ENCODE measurements around the gene DUOXA2.
"Not testable (repeated sequence)": the region's sequence is repeated elsewhere in the genome, so short reads cannot be mapped to it uniquely, and the experiment has no call there.

The DUOXA2 gene
- total RNA-seq: 0 reads per million in 2 experiments

DNA sequence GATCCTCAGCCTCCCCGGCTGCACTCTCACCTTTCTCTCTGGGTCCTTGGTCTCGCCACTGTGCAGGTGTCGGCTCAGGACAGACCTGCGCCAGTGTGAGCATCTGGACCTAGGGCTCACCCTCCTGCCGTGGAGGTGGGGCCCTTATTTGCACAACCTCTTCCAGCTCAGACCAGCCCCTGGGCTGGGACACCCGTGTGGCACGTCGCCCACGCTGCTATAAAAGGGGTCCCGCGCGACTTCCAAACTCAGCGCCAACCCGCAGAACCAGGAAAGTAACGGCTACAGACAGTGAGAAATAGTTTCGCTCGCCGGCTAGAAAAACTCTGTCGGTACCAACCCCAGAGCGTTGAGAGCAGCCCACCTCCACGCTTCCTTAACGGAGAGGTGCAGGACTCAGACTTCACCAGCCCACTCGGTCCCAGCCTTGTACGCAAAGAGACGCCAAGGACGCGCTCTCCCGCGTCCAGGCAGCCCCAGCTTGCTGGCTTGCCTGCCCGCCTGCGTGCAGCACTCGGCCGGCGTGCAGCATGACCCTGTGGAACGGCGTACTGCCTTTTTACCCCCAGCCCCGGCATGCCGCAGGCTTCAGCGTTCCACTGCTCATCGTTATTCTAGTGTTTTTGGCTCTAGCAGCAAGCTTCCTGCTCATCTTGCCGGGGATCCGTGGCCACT, at the start of gene DUOXA2, which contains the start of gene DUOX2:
Gene DUOXA2, plus strand, starts transcription at position 251 of the 675 bp plus-strand sequence. Its CDS starts 280 bp downstream, at position 531.
Gene DUOX2, minus strand, starts transcription at position 97 of the 675 bp plus-strand sequence. CDS start 761 bp downstream, outside the sequence.
- no peak for DNase-seq (ENCODE audit: low read depth)

DNA sequence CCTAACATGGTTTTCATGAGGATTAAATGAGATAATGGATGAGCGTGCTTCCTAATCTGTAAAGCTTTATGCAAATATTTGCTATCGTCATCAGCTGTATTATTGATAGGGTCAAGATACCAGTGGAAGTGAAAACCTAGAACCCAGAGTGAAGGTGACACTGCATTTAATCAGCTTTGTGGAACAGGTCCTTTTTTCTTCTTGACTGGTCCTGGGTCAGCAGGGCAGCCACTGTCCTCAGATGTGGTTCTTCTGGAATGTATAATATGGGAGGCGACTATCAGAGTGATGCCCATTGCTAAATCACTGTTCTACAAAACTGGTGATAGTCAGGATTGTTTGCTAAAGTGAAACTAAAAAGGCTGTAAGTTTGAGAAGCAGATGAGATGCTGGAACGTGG, 49.7 kb upstream of the DUOXA2 start:
- DNase-seq (ENCODE audit: low read depth): no peak

DNA sequence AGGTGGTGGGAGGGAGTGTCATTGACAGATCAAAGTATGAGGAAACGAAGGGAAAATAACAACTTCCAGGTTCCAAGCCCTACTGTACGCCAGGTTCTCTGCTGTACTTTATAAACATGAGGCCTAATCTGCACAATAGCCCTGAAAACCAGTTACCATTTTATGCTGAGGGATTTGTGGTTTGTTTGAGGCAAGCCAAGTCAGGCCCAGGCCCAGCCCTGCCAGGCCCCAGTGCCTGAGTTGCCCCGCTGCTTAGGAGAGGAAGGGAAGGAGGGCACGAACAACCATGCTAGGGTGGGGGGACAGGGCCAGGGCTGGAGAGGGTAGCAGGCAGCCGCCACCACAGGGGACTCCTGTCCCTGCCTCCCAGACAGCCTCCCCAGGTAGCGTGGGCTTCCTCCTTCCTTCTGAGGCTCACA, 44.2 kb upstream of the DUOXA2 start:
- DNase-seq (ENCODE audit: low read depth): not testable (repeated sequence)

DNA sequence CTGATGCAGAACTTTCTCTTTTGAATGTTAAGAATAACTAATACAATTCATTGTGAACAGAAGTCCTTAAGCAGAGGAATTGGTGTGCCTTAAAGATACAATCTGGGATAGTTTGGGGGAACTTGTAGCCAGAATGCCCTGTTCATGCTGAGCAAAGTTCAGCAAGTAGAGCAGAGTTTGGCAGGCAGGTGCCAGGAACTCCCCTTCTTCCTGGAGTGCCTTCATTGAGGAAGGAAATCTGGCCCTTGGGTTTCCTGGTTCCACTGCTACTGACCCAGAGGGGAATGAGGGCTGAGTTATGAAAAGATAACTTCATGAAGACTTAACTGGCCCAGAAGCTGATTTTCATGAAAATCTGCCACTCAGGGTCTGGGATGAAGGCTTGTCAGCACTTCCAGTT, 40.5 kb upstream of the DUOXA2 start:
- not testable (repeated sequence) for DNase-seq (ENCODE audit: low read depth)

DNA sequence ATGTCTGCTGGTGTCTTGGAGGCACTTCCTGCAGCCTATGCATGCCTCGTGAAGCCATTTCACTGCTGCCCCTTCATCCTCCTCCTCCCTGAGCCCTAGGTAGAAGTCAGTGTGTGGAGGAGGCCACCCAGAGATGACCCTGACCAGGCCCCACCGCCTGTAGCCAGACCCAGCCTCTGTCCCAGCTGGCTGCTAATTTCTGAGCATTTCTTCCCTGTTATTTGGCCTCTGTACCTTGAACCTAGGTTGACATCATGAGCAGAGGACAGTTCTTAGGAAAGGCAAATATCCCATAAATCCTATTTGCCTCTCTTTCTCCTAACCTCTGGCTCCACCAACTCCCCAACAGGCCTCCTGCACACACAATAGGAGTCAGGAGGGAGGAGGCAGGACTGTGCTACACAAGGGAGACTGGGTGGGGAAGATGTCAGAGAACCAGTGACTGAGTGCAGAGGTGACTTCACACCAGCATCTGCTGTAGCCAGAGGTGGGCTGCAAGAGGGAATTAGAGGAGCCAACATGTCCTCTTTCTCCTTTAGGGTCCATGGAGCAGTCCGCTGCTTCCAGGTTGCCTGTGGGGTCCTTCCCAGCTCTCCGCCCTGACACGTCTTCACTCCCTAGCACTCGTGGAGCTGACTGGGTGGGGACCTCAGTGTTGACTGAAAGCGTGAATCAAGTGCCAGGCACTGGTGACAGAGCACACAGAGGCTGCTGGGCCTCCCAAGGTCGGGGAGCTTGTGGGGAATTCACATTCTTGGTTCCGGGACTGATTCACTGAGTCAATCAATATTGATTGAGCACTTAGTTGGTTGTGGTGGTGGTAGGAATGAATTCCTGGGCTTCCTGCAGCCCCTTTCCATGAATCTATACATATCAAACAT, 38.4 kb upstream of the DUOXA2 start:
- DNase-seq (ENCODE audit: low read depth): not testable (repeated sequence)

DNA sequence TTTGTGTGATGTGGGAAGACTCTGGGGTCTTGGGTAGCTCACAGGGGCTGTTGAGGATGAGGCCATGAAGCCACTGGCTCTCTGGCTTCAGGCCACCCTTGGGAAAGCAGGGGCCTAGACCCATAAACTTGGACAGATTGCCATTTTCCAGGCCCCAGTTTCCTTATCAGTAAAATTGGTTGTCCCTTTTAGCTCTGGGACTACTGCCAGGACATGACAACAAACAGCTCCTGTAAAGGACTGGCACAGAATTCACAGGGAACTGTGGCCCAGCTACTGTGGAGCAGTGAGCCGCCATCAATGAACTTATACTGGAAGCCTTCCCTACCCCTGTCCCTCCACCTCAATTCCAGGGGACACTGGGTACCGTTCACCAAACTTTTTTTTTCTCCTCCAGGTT, 36.7 kb upstream of the DUOXA2 start:
- not testable (repeated sequence) for DNase-seq (ENCODE audit: low read depth)

DNA sequence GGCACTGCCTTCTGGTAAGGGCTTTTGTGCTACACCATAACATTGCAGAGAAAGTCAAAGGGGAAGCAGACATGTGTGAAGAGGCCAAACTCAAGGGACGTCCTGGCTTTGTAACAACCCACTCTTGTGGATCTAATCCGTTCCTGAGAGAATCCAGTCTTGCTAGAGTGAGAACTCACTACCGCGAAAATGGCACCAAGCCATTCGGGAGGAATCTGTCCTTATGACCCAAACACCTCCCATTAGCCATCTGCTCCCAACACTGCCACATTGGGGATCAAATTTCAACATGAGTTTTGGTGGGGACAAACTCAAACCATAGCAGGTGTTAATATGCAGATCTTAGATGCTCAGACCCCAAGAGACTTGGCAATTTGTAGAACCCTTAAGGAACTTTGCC, 34.9 kb upstream of the DUOXA2 start:
- not testable (repeated sequence) for DNase-seq (ENCODE audit: low read depth)

DNA sequence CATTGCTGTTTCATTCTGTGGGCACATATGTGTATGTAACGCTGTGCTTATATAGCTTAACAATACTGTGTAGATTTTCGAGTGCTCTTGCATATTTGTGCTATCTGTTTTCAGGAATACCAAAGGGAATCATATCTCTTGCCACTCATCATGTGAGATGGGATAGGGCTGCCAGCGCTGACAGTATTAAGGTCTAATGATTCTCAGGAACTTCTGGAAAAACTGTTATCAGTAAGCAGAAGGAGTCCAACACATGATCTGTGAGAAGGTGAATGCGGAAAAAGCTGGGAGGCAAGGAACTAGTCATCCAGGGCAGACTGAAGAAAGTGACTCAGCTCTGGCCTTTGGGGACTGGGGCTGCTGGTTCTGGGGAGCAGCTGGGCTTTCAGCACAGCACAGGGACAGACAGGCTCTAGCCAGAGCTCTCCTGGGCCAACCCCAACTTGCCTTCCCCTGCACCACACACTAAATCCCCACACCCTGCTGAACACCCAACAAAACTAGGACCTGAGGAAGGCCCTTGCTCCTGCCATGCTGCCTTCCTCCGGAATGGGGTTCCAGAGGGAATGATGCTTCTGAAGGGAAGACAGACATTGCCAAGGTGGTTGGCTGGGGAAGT, 34.4 kb upstream of the DUOXA2 start:
- DNase-seq (ENCODE audit: low read depth): not testable (repeated sequence)

DNA sequence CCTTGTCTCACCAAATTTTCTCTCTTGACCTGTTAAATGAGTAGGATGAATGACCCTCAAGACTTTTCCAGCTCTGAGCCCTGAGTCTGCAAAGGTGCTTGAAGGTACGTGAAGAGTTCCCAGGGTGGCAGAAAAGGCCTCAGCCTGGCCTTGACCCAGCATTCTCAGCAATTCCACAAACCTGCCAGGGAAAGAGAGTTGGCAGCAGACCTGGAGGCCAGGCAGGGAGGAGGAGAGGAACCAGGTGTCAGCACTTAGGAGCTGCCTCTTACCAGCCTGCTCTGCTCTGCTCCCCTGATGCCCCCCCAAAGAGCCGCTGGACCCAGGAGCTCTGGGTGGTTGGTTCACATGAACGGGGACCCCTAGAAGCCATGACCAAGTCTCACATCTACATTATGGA, 33.5 kb upstream of the DUOXA2 start:
- DNase-seq (ENCODE audit: low read depth): not testable (repeated sequence)

DNA sequence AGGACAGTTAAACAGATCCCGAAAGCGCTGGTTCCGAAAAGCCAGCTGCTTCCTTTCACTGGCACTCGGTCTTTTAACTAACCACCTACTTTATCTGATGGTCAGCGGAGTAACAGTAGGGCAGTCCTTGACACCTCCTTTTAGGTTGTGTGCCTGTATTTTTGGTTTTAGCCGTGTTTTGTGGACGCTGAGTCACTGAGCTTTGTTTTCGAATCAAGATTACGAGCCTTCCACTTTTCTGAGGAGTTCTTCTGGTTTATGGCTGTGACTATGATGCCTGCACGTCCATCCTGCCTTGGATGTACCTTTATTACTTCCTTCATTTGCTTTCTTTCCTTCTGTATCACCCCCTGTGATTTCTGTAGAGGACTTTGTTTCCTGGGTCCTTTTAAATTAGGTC, 31.7 kb upstream of the DUOXA2 start:
- not testable (repeated sequence) for DNase-seq (ENCODE audit: low read depth)

DNA sequence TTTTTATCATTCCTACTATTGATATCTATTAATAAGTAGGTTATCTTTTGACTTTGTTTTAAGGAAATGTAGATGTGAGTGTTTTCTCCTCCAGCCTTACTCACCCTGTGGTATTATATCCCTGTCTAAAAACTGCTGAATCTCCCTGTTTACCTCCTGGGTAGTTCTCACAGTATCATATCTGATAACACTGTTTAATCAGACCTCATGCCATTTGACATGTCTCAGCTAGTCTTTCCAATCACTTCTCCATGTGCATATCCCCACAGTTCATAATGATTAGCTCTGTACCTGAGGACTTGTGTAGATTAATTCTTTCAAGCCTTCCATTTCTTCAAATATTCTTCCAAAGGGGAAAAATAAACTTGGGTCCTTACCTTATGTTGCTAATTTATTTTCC, 30.9 kb upstream of the DUOXA2 start:
- no peak for DNase-seq (ENCODE audit: low read depth)

DNA sequence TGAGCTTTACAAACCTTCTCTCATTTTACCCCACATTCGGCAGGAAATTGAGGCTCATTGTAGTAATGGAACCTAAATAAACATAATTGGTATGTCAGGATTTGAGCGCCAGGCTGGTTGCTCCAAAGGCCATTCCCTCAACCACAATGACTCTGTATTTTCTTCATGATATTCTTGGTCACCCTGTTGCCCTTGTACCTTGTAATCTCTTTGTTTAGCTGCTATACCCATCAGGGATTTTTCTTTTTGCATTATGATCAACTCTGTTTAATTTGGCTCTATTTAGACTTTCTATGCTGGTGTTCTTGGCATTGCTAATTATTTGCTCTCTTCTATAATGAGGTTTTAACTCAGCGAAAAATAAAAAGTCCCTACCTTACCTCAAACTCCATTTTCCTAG, 30.0 kb upstream of the DUOXA2 start:
- DNase-seq (ENCODE audit: low read depth): no peak

DNA sequence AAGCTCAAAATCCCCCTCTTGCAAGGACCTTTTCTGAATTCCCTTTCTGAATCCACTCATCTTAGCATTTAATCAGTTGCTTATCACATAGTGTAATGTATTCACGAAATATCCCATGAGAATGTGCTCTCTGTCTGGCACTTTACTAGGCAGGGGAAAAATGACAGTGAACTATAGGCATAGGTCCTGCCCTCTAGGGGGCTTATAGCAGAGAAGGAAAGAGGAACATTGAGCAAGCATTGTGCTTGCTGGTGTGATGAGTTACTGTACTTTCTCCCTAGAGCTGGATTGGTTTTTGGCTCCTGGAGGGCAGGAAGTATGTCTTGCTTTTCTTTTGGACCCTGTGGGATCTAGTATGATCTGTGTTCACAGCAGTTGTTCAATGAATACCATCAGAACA, 26.6 kb upstream of the DUOXA2 start:
- DNase-seq (ENCODE audit: low read depth): no peak

DNA sequence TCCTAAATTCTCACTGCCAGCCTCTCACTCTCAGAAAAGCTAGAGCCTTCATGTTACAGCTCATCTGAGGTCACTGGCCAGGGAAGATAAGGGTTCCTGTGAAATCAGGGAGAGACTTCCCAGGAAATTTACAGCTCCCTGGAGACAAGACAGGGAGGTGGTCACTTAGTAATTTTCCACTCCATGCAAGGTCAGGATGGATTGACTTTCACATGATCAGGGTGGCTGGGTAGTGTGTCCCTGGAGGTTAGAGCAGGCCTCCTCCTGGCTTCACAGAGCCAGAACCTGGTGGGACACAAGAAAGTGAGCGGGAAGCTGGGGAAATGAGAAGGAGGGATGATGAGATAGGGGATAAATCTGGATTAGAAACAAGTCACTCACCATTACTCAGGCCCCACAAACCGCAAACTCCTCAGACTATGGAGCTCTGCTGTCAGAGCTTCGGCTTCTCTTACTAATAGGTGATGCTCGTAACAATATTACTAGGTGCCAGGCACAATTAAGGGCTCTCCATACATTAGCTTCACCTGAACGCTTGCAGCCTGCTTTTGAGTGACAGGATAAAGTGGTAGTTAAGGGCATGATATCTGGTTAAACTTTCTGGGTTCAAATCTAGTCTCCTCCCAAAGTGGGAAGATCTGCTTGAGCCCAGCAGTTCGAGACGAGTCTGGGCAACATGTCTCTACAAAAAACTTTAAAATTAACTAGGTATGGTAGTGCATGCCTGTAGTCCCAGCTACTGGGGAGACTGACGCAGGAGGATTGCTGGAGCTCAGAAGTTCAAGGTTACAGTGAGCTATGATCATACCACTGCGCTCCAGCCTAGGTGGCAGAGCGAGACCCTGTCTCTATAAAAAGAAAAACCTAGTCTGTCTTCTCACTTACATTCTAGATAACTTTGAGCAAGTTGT, 25.1 kb upstream of the DUOXA2 start:
- no peak for DNase-seq (ENCODE audit: low read depth)

DNA sequence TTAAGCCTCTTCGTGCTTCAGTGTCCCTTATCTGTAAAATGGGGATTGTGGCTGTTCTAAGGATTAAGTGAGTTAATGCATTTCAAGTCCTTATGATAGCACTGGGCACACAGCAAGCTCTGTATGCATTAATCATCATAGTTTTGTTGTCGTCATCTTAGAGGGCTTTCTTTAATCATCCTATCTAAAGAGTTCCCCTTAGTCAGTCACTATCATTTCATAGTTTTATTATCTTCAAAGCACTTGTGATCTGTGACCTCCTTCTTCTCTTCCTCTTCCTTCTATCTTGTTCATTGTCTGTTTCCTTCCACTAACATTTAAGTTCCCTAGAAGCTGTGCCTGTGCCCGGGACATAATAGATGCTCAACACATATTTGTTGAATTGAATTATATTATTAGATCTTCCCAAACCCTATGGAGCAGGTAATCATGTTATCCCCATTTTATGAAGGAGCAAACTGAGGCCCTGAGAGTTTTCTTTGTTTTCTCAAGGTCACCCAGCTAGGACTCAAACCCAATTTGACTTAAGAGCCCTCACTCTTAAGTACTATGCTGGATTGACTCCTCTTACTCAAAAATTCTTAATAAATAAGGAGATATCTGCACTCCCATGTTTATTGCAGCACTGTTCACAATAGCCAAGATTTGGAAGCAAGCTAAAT, 24.3 kb upstream of the DUOXA2 start:
- DNase-seq (ENCODE audit: low read depth): no peak

DNA sequence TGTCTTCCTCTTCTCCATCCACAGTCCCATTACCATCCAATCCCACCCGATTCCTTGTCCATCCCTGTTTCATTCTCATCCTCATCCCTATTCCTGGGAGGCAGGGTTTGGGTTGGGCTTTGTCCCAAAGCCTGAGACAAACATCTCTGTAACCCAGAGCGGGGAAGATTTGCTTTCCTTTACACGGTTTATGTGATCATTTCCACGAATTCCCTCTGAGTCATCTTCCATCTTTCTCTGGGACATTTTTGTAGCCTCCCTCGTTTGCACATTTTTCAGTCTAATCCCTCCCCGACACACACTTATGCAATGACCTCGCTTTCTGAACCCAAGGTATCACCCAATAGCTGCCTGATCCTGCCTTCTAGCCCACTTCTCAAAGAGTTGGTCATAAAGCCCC, 23.0 kb upstream of the DUOXA2 start:
- DNase-seq (ENCODE audit: low read depth): no peak

DNA sequence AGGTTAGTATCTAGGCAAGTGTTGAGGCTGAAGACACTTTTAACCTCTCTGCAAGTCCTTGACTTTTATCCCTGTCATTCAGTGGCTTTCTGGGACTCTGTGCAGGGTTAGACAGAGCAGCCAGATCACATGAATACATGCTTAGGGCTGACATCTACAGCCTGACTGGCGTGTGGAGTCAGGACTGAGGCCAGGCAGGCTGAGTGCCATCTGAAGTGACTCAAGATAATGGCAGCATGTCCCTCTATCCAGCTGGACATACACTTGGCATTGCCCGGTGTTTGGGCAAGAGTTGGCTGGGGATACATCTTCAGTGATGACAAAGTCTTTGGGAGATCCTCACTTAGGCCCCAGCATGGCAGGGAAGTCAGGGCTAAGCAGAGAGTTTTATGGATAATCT, 22.6 kb upstream of the DUOXA2 start:
- DNase-seq (ENCODE audit: low read depth): no peak

DNA sequence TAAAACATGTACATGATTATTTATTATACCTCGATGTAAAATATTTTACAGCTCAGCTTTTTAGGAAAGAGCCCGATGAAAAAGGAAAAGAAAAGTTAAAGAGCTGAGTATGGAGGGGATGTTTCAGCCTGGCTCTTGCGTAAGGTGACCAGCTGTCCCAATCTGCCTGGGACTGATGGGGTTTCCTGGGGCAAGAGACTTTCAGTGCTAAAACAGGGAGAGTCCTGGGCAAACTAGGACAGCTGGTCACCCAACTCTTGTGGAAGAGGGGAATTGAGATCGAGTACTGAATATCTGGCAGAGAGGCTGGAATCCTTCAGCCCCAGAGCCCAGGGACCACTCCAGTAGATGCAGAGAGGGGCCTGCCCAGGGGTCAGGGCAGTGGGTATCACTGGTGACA, 21.1 kb upstream of the DUOXA2 start:
- DNase-seq (ENCODE audit: low read depth): no peak

DNA sequence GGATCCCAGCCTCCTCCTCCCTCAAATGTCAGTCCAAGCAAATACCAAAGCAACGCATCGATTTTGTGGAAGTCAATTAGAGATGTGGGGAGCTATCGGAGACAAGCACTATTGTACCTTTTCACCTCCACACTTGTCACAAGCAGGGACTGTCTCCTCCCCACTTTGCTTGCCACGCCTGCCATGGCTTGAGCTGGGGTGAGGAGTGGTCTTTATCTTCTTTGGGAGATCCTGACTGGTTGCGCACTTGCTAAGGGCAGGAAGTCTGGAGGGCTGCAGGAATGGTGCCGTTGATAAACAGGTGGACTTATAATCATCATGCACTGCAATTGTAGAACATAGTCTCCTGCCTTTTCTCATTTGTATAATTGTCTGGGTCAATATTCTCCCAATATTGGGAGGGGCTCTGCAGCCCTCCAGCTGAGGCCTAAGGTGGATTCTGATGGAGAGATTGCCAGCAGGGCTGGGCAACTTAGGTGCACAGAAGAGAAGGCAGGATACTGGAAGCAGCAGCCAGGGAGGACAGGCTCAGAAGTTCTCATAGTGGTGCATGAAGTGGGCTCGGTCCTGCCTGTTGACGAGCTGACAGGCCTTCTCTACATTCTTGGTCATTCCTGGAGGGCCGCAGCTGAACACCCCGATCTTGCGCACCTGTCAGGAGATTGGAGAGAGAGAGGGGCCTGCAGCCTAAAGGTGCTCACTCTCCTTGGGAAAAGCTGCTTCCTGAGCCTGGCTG, 20.3 kb upstream of the DUOXA2 start:
- DNase-seq (ENCODE audit: low read depth): no peak

DNA sequence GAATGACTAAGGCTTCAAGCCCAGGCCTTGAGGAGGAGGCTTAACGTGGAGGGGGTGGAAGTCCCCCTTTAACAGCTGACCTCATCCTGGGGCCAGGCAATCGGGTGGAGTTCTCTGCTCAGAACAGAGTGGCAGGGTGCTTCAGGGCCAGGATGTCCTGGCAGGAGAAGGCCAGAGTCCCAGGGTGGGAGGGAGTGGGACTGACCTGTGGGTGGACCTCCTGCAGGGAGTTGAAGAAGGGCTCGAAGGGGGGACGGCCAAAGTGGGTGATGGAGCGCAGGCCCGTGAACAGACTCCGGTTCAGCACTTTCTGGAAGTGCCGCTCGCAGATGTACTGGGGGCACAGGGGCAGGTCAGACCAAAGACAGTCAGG, 19.8 kb upstream of the DUOXA2 start:
- no peak for DNase-seq (ENCODE audit: low read depth)
